HG03103 (cell line): Measurements from ENCODE around the gene HHATL.

Experiments
- ATAC-seq: cut with Tn5 transposase; IDR thresholded peaks from one replicate; pipeline ENCODE4 v1.9.1; 2021; ENCODE audit warnings: low read depth; ENCODE audit not compliant: unreplicated experiment

The HHATL gene

GRCh38 chr3:42702066-42702951 lies at the start of gene HHATL:
Gene HHATL (minus strand): TSS chr3:42702798. CDS start chr3:42700826, 1,972 bp downstream.
- ATAC-seq, result no peak

- no peak for ATAC-seq
These were observed 49.0 kb upstream of the HHATL start for GRCh38 chr3:42751609-42752008.

- ATAC-seq, result no peak
These were observed 48.2 kb upstream of the HHATL start for GRCh38 chr3:42750834-42751233.

- ATAC-seq, result no peak
These were observed 47.2 kb upstream of the HHATL start for GRCh38 chr3:42749753-42750231.

GRCh38 chr3:42749025-42749752 lies 46.6 kb upstream of the HHATL start:
- ATAC-seq, result no peak

GRCh38 chr3:42747581-42747980 lies 45.0 kb upstream of the HHATL start:
- ATAC-seq, result no peak

GRCh38 chr3:42746455-42747450 lies 44.2 kb upstream of the HHATL start:
- ATAC-seq, result no peak

GRCh38 chr3:42745776-42746454 lies 43.3 kb upstream of the HHATL start:
- no peak for ATAC-seq

GRCh38 chr3:42745291-42745745 lies 42.7 kb upstream of the HHATL start:
- no peak for ATAC-seq

GRCh38 chr3:42743204-42743995 lies 40.8 kb upstream of the HHATL start:
- ATAC-seq, result no peak

- no peak for ATAC-seq
These were observed 40.1 kb upstream of the HHATL start for GRCh38 chr3:42742688-42743087.

GRCh38 chr3:42742259-42742658 lies 39.7 kb upstream of the HHATL start:
- ATAC-seq, result no peak

GRCh38 chr3:42741796-42742195 lies 39.2 kb upstream of the HHATL start:
- no peak for ATAC-seq

- ATAC-seq, result no peak
These were observed 37.0 kb upstream of the HHATL start for GRCh38 chr3:42739401-42740158.

- ATAC-seq, result no peak
These were observed 33.9 kb upstream of the HHATL start for GRCh38 chr3:42736531-42736930.

- no peak for ATAC-seq
These were observed 33.5 kb upstream of the HHATL start for GRCh38 chr3:42736081-42736480.

GRCh38 chr3:42735615-42736014 lies 33.0 kb upstream of the HHATL start:
- no peak for ATAC-seq

- no peak for ATAC-seq
These were observed 32.4 kb upstream of the HHATL start for GRCh38 chr3:42735019-42735418.
